Tibial artery (tissue), 4 donors: Measurements from ENCODE around the gene ZBTB22.
"Not testable (repeated sequence)": the region's sequence is repeated elsewhere in the genome, so short reads cannot be mapped to it uniquely, and the experiment has no call there.

Experiments used
- DNase-seq, 2 donors: peaks; one replicate each; pipeline ENCODE4 v3.0.0-alpha.2; 2019
- H3K27ac ChIP-seq, 2 donors: fragments of 200-600 bp; sonication (generic) in 1 of 2; 1 replicate in 1 of 2; 2 replicates in 1 of 2; pipeline ENCODE4 v1.5.1; 2018 to 2019; ENCODE audit warnings: mild to moderate bottlenecking in 1 of 2
- H3K27me3 ChIP-seq, 2 donors: fragments of 200-600 bp; sonication (generic) in 1 of 2; one replicate each; pipeline versions ENCODE4 v1.5.1 to v1.6.0; 2016 to 2019
- H3K36me3 ChIP-seq, 3 donors: fragments of 200-600 bp; sonication (generic) in 2 of 3; one replicate each; pipeline ENCODE4 v1.5.1; 2016 to 2019; ENCODE audit warnings: mild to moderate bottlenecking in 2 of 3
- H3K4me1 ChIP-seq, 4 donors: fragments of 200-600 bp; sonication (generic) in 2 of 4; 1 replicate in 3 of 4; 2 replicates in 1 of 4; pipeline ENCODE4 v1.5.1; 2016 to 2019
- H3K4me3 ChIP-seq, 2 donors: fragments of 200-600 bp; sonication (generic) in 1 of 2; 1 replicate in 1 of 2; 2 replicates in 1 of 2; pipeline ENCODE4 v1.5.1; 2018 to 2019; ENCODE audit warnings: mild to moderate bottlenecking in 2 of 2
- H3K9me3 ChIP-seq, 3 donors: fragments of 200-600 bp; sonication (generic) in 1 of 3; one replicate each; pipeline ENCODE4 v1.5.1; 2016 to 2019
- CTCF ChIP-seq, 2 experiments: fragments of 200-600 bp in 1 of 2; fragments of 450-650 bp in 1 of 2; IDR thresholded peaks; one replicate each; pipeline ENCODE4 v1.5.1; 2017 to 2019; ENCODE audit warnings: antibody characterized with exemption in 2 of 2, mild to moderate bottlenecking in 1 of 2, moderate library complexity in 1 of 2
- intact Hi-C: fragments of 100-400 bp; cut with DNase I; formaldehyde crosslinking; loops from one replicate; pipeline ENCODE4 v1.15.0; 2023; ENCODE audit warnings: low total_unique reads

The ZBTB22 gene

DNA sequence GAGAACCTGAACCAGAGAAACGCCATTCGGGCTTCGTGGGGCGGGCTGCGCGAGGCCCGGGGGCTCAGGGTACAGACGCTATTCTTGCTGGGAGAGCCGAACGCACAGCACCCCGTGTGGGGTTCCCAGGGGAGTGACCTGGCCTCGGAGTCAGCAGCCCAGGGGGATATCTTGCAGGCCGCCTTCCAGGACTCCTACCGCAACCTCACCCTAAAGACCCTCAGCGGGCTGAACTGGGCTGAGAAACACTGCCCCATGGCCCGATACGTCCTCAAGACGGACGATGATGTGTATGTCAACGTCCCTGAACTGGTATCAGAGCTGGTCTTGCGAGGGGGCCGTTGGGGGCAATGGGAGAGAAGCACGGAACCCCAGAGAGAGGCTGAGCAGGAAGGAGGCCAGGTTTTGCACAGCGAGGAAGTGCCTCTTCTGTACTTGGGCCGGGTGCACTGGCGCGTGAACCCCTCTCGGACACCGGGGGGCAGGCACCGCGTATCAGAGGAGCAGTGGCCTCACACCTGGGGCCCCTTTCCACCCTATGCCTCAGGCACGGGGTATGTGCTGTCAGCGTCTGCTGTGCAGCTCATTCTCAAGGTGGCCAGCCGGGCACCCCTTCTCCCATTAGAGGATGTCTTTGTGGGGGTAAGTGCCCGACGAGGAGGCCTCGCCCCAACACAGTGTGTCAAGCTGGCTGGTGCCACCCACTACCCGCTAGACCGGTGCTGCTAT lies 39.7 kb downstream of the ZBTB22 start:
- Histone ChIP-seq H3K36me3 (peaks cover 18 to 77% (median 36%) of the 10 kb centered on the region in 3 donors), H3K4me1 (peaks cover 6 to 56% (median 39%) of the 10 kb centered on the region in 4 donors)
- intact Hi-C loops: no loop called here

GRCh38 chr6:33276864-33277662 lies 40.5 kb downstream of the ZBTB22 start, which contains the start of gene B3GALT4:
Gene B3GALT4 (plus strand): TSS chr6:33277123. CDS start chr6:33277420, 297 bp downstream.
- peak; percentile 49 to 51 for TF ChIP-seq CTCF (IDR thresholded peaks at IDR 0.05)
- H3K36me3 ChIP-seq: peaks cover 18 to 70% (median 36%) of the 10 kb centered on the region in 3 donors
- intact Hi-C loops: no loop called here
- DNase-seq: peak; percentile 77 to 85
- H3K4me1 ChIP-seq: peaks cover 6 to 60% (median 46%) of the 10 kb centered on the region in 4 donors
- peak within 1 kb of the TSS; percentile 87 for H3K27ac ChIP-seq
- no peaks in the 10 kb centered on the region for H3K27me3 ChIP-seq
- peak within 1 kb of the TSS; percentile 79 to 83 for H3K4me3 ChIP-seq
- H3K9me3 ChIP-seq: no peaks in the 10 kb centered on the region

More for the DNA sequence above, 39.7 kb downstream of the ZBTB22 start:
- Histone ChIP-seq H3K9me3 (no peaks in the 10 kb centered on the region), H3K27me3 (no peaks in the 10 kb centered on the region), H3K4me3 (peak overlapping the region; percentile 79 to 83), H3K27ac (peak overlapping the region; percentile 87)
- no peak for DNase-seq
- TF ChIP-seq CTCF (IDR thresholded peaks at IDR 0.05): no peak

- no peak for TF ChIP-seq CTCF (IDR thresholded peaks at IDR 0.05)
- peaks cover 18 to 64% (median 36%) of the 10 kb centered on the region in 3 donors for H3K36me3 ChIP-seq
These were observed 41.0 kb downstream of the ZBTB22 start for GRCh38 chr6:33276581-33276863.

GRCh38 chr6:33275795-33276580 lies 41.6 kb downstream of the ZBTB22 start:
- peaks cover 6 to 62% (median 48%) of the 10 kb centered on the region in 4 donors for H3K4me1 ChIP-seq
- DNase-seq, H3K9me3 ChIP-seq, H3K27me3 ChIP-seq, intact Hi-C loops: not testable (repeated sequence)
- peak overlapping the region; percentile 79 to 83 for H3K4me3 ChIP-seq
- peaks cover 18 to 63% (median 35%) of the 10 kb centered on the region in 3 donors for H3K36me3 ChIP-seq
- H3K27ac ChIP-seq: peak overlapping the region; percentile 87

More at GRCh38 chr6:33276581-33276863, 41.0 kb downstream of the ZBTB22 start:
- H3K27me3 ChIP-seq: no peaks in the 10 kb centered on the region
- peak overlapping the region; percentile 87 for H3K27ac ChIP-seq
- no peaks in the 10 kb centered on the region for H3K9me3 ChIP-seq
- no peak for DNase-seq
- peaks cover 6 to 60% (median 46%) of the 10 kb centered on the region in 4 donors for H3K4me1 ChIP-seq
- intact Hi-C loops: no loop called here
- H3K4me3 ChIP-seq: peak overlapping the region; percentile 79 to 83

- peaks cover 18 to 48% (median 24%) of the 10 kb centered on the region in 3 donors for H3K36me3 ChIP-seq
- intact Hi-C loops: no loop called here
- no peak overlapping the region for H3K4me3 ChIP-seq
- H3K9me3 ChIP-seq: no peaks in the 10 kb centered on the region
- no peak for DNase-seq
- H3K27me3 ChIP-seq: no peaks in the 10 kb centered on the region
- H3K4me1 ChIP-seq: peaks cover 6 to 73% (median 59%) of the 10 kb centered on the region in 4 donors
- TF ChIP-seq CTCF (IDR thresholded peaks at IDR 0.05): no peak
- H3K27ac ChIP-seq: no peak overlapping the region
These were observed 43.3 kb downstream of the ZBTB22 start for GRCh38 chr6:33273924-33274902.
